WTC11 (cell line): ENCODE measurements around the gene PDE11A. TPM values are rescaled to one million over a fixed set of nuclear protein-coding genes. Genes with fewer than 3 reads are reported as not detected.

Experiments
- ATAC-seq: fragments of 200-7000 bp; cut with Tn5 transposase; 2 replicates; pipeline ENCODE4 v1.10.0; 2021; ENCODE audit warnings: mild to moderate bottlenecking, moderate library complexity
- CTCF ChIA-PET: fragments of 300-600 bp; sonication (Branson Sonifier 250); formaldehyde crosslinking; loops from one replicate; lab custom pipeline; 2021; ENCODE audit warnings: antibody characterized with exemption; lab: Charles Lee
- POLR2A ChIA-PET: fragments of 350-600 bp; sonication (Branson Sonifier 250); formaldehyde crosslinking; loops from one replicate; lab custom pipeline; 2021; ENCODE audit warnings: antibody characterized with exemption; lab: Charles Lee
- DNase-seq: peaks from one replicate; pipeline ENCODE4 v3.0.0; 2021; ENCODE audit warnings: low spot score
- H3K27ac Mint-ChIP-seq: 2 replicates; pipeline ENCODE4 v1.8.0; 2021; ENCODE audit warnings: mixed read lengths
- H3K27me3 Mint-ChIP-seq: 2 replicates; pipeline ENCODE4 v1.8.0; 2021; ENCODE audit warnings: low read depth, mild to moderate bottlenecking, moderate library complexity, mixed read lengths
- H3K36me3 Mint-ChIP-seq: 2 replicates; pipeline ENCODE4 v1.8.0; 2021; ENCODE audit warnings: mixed read lengths
- H3K4me1 Mint-ChIP-seq: 2 replicates; pipeline ENCODE4 v1.8.0; 2022; ENCODE audit warnings: mixed read lengths
- H3K4me3 Mint-ChIP-seq: 2 replicates; pipeline ENCODE4 v1.8.0; 2021; ENCODE audit warnings: mild to moderate bottlenecking, moderate library complexity, mixed read lengths
- H3K9me3 Mint-ChIP-seq: 2 replicates; pipeline ENCODE4 v1.8.0; 2021; ENCODE audit warnings: mixed read lengths
- ARID4B ChIP-seq: sonication (generic); formaldehyde crosslinking; IDR thresholded peaks from 2 replicates; pipeline ENCODE4 v1.8.0; 2023; ENCODE audit warnings: missing genetic modification reagents, mild to moderate bottlenecking, borderline replicate concordance
- ATF6 ChIP-seq: sonication (generic); formaldehyde crosslinking; IDR thresholded peaks from 2 replicates; pipeline ENCODE4 v1.8.1; 2023; ENCODE audit warnings: mild to moderate bottlenecking, missing genetic modification reagents
- CBFB ChIP-seq: sonication (generic); formaldehyde crosslinking; IDR thresholded peaks from 2 replicates; pipeline ENCODE4 v1.8.1; 2022; ENCODE audit warnings: mild to moderate bottlenecking, low read depth, missing genetic modification reagents
- E2F1 ChIP-seq: sonication (generic); formaldehyde crosslinking; IDR thresholded peaks from 2 replicates; pipeline ENCODE4 v1.8.0; 2022; ENCODE audit warnings: mild to moderate bottlenecking, missing genetic modification reagents
- E2F4 ChIP-seq: sonication (generic); formaldehyde crosslinking; IDR thresholded peaks from 2 replicates; pipeline ENCODE4 v1.8.1; 2022; ENCODE audit warnings: low read depth, mild to moderate bottlenecking, moderate library complexity, missing genetic modification reagents, borderline replicate concordance
- E2F5 ChIP-seq: sonication (generic); formaldehyde crosslinking; IDR thresholded peaks from 2 replicates; pipeline ENCODE4 v1.8.1; 2022; ENCODE audit warnings: mild to moderate bottlenecking, moderate library complexity, missing genetic modification reagents
- FOXK1 ChIP-seq: sonication (generic); formaldehyde crosslinking; IDR thresholded peaks from 2 replicates; pipeline ENCODE4 v1.8.0; 2022; ENCODE audit warnings: mild to moderate bottlenecking, moderate library complexity, missing genetic modification reagents
- GABPB1 ChIP-seq: sonication (generic); formaldehyde crosslinking; IDR thresholded peaks from 2 replicates; pipeline ENCODE4 v1.8.1; 2023; ENCODE audit warnings: mild to moderate bottlenecking, missing genetic modification reagents
- GRHL2 ChIP-seq: fragments of 250-450 bp; sonication (Bioruptor Pico); IDR thresholded peaks from 2 replicates; pipeline ENCODE4 v1.8.0; 2022; ENCODE audit warnings: mild to moderate bottlenecking, moderate library complexity; ENCODE audit not compliant: insufficient replicate concordance, severe bottlenecking
- IRF2 ChIP-seq: sonication (generic); formaldehyde crosslinking; IDR thresholded peaks from 2 replicates; pipeline ENCODE4 v1.8.0; 2022; ENCODE audit warnings: low read depth, missing genetic modification reagents, borderline replicate concordance
- KAT7 ChIP-seq: sonication (generic); formaldehyde crosslinking; IDR thresholded peaks from 2 replicates; pipeline ENCODE4 v1.8.1; 2023; ENCODE audit warnings: missing genetic modification reagents, mild to moderate bottlenecking, borderline replicate concordance
- NR2C2 ChIP-seq: sonication (generic); formaldehyde crosslinking; IDR thresholded peaks from 2 replicates; pipeline ENCODE4 v1.8.0; 2022; ENCODE audit warnings: mild to moderate bottlenecking, missing genetic modification reagents
- NR3C1 ChIP-seq: sonication (generic); formaldehyde crosslinking; conservative IDR thresholded peaks from 2 replicates; pipeline ENCODE4 v1.8.1; 2023; ENCODE audit warnings: low read depth, mild to moderate bottlenecking, missing genetic modification reagents
- PREB ChIP-seq: sonication (generic); formaldehyde crosslinking; IDR thresholded peaks from 2 replicates; pipeline ENCODE4 v1.8.1; 2022; ENCODE audit warnings: mild to moderate bottlenecking, missing genetic modification reagents, moderate library complexity, borderline replicate concordance
- RORB ChIP-seq: fragments of 250-450 bp; sonication (Bioruptor Pico); IDR thresholded peaks from 2 replicates; pipeline ENCODE4 v1.9.0; 2021; ENCODE audit warnings: mild to moderate bottlenecking
- SMAD3 ChIP-seq: sonication (generic); formaldehyde crosslinking; IDR thresholded peaks from 2 replicates; pipeline ENCODE4 v1.8.0; 2022; ENCODE audit warnings: missing genetic modification reagents, mild to moderate bottlenecking, borderline replicate concordance
- TCF7 ChIP-seq: sonication (generic); formaldehyde crosslinking; IDR thresholded peaks from 2 replicates; pipeline ENCODE4 v1.8.0; 2022; ENCODE audit warnings: mild to moderate bottlenecking, low read depth, missing genetic modification reagents, moderate library complexity
- ZBTB21 ChIP-seq: sonication (generic); formaldehyde crosslinking; IDR thresholded peaks from 2 replicates; pipeline ENCODE4 v1.8.1; 2023; ENCODE audit warnings: mild to moderate bottlenecking, missing genetic modification reagents, borderline replicate concordance
- ZNF317 ChIP-seq: sonication (generic); formaldehyde crosslinking; IDR thresholded peaks from 2 replicates; pipeline ENCODE4 v1.8.1; 2023; ENCODE audit warnings: low read depth, mild to moderate bottlenecking, moderate library complexity, missing genetic modification reagents, borderline replicate concordance
- ZNF396 ChIP-seq: fragments of 250-450 bp; sonication (Bioruptor Pico); IDR thresholded peaks from 2 replicates; pipeline ENCODE4 v1.8.0; 2021; ENCODE audit warnings: mild to moderate bottlenecking, moderate library complexity, borderline replicate concordance
- ZNF671 ChIP-seq: fragments of 250-450 bp; sonication (Bioruptor Pico); IDR thresholded peaks from 2 replicates; pipeline ENCODE4 v1.8.0; 2021; ENCODE audit warnings: mild to moderate bottlenecking
- total RNA-seq: library from RNA; stranded (reverse); gene quantifications from 3 replicates; pipeline ENCODE4 v1.2.3, GENCODE V29; 2021

PDE11A gene
- total RNA-seq, 1 experiment from 2014 or later = 0.13 TPM

GRCh38 chr2:177714704-177715103 is 357.9 kb downstream of the PDE11A start (continued):
- TF ChIP-seq TCF7 (CRISPR knock-in tag) = no peak
- no peak for TF ChIP-seq KAT7 (CRISPR knock-in tag)
- TF ChIP-seq SMAD3 (CRISPR knock-in tag) = no peak
- TF ChIP-seq GRHL2 (CRISPR knock-in tag) = no peak
- no peak for TF ChIP-seq ATF6
- TF ChIP-seq PREB = no peak
- TF ChIP-seq E2F1 = no peak

- ATAC-seq (no peak), DNase-seq (no peak)
- Mint-ChIP-seq H3K36me3 (no peaks in the 10 kb centered on the region), H3K4me3 (no peak overlapping the region), H3K27me3 (peaks cover 33% of the 10 kb centered on the region), H3K27ac (no peak overlapping the region), H3K9me3 (no peaks in the 10 kb centered on the region), H3K4me1 (peaks cover 5% of the 10 kb centered on the region; the same call in 1 of the 2 replicates)
- no peak for TF ChIP-seq CBFB
- no peak for TF ChIP-seq E2F5 (CRISPR knock-in tag)
- TF ChIP-seq NR3C1 (CRISPR knock-in tag) = no peak
- no peak for TF ChIP-seq RORB (CRISPR knock-in tag)
- no peak for TF ChIP-seq E2F4 (CRISPR knock-in tag)
- no peak for TF ChIP-seq TCF7 (CRISPR knock-in tag)
- TF ChIP-seq GABPB1 (CRISPR knock-in tag) = no peak
- TF ChIP-seq ZNF396 = no peak
- no peak for TF ChIP-seq FOXK1 (CRISPR knock-in tag)
- TF ChIP-seq ZNF317 (CRISPR knock-in tag) = no peak
- no peak for TF ChIP-seq NR2C2 (CRISPR knock-in tag)
- no peak for TF ChIP-seq ZBTB21 (CRISPR knock-in tag)
- TF ChIP-seq ZNF671 (CRISPR knock-in tag) = no peak
- no peak for TF ChIP-seq PREB
- TF ChIP-seq ARID4B = no peak
- TF ChIP-seq IRF2 = no peak
- POLR2A ChIA-PET = no interaction called here
- CTCF ChIA-PET = no interaction called here
Observed at GRCh38 chr2:177712462-177712861, 360.1 kb downstream of the PDE11A start.
